Measurements from ENCODE around the gene PXYLP1. TPM values are rescaled to one million over a fixed set of nuclear protein-coding genes. Genes with fewer than 3 reads are reported as not detected.

The PXYLP1 gene
- total and polyA plus RNA-seq, 2 donors (not counting 1 experiment from before 2014, with no cell fraction given), result 1.4 to 4.5 TPM

GRCh38 chr3:141183606-141184005 lies 48.0 kb upstream of the PXYLP1 start:
- DNase-seq (no peak), ATAC-seq (ENCODE audit: low read depth) (no peak)
- Mint-ChIP-seq H3K9me3 (ENCODE audit: insufficient read depth) (peaks cover 4% of the 10 kb centered on the region), H3K27ac (no peak overlapping the region), H3K4me3 (no peak overlapping the region), H3K27me3 (peaks cover 38% of the 10 kb centered on the region), H3K4me1 (no peaks in the 10 kb centered on the region)
- peaks cover 0 to 16% (median 0%) of the 10 kb centered on the region in 4 experiments for H3K27me3 ChIP-seq (replicated peaks in 1 of 4; ENCODE audit: control extremely low read depth in 1 of 4, control insufficient read depth in 3 of 4, insufficient read depth in 4 of 4, low read length in 3 of 4)
- H3K9ac ChIP-seq (ENCODE audit: low read length), result no peak overlapping the region
- H3K4me2 ChIP-seq (replicated peaks; ENCODE audit: low read depth, low read length, poor library complexity, severe bottlenecking), result no peak overlapping the region
- CTCF ChIA-PET, result interaction anchor here (1.2 kb wide), 1 partner anchor 261 kb away, joined by 4 read pairs; no protein-coding TSS in a partner anchor
- no peaks in the 10 kb centered on the region for H4K20me1 ChIP-seq (ENCODE audit: control insufficient read depth, insufficient read depth, low read length, poor library complexity, severe bottlenecking)
- no CpG with 5 or more reads among the region's 2 CpGs for WGBS (ENCODE audit: insufficient coverage)
- POLR2A ChIA-PET, result no interaction called here
- H3K4me1 ChIP-seq (ENCODE audit: control insufficient read depth in 2 of 2, insufficient read depth in 2 of 2, low read length in 2 of 2), result no peaks in the 10 kb centered on the region
- H3K79me2 ChIP-seq (ENCODE audit: control insufficient read depth, insufficient read depth, low read length), result no peaks in the 10 kb centered on the region
- no peak overlapping the region for H3K27ac ChIP-seq (ENCODE audit: low read length in 2 of 2)
- H3K9me3 ChIP-seq (ENCODE audit: control extremely low read depth in 1 of 3, control insufficient read depth in 2 of 3, insufficient read depth in 1 of 3, low read length in 2 of 3), result peaks cover 0 to 6% (median 3%) of the 10 kb centered on the region in 3 donors
- no peaks in the 10 kb centered on the region for H3K36me3 ChIP-seq (replicated peaks in 1 of 2; ENCODE audit: control extremely low read depth in 1 of 2, control insufficient read depth in 1 of 2, extremely low read depth in 1 of 2, insufficient read depth in 2 of 2, low read length in 1 of 2)
- intact Hi-C loops (cut with micrococcal nuclease), result no loop called here
- TF ChIP-seq EZH2 (IDR thresholded peaks at IDR 0.05; ENCODE audit: borderline replicate concordance, insufficient read depth, low read depth, low read length, poor library complexity, severe bottlenecking) (no peak), CTCF (IDR thresholded peaks at IDR 0.05) (no peak)
- no peak overlapping the region for H3K4me3 ChIP-seq (ENCODE audit: control extremely low read depth in 1 of 5, extremely low read depth in 1 of 5, insufficient read depth in 1 of 5, low read depth in 2 of 5, low read length in 4 of 5)
- H2AFZ ChIP-seq (ENCODE audit: insufficient read depth, low read depth, low read length, poor library complexity, severe bottlenecking), result no peak overlapping the region

- no peak for ATAC-seq (ENCODE audit: low read depth)
- Mint-ChIP-seq H3K4me3 (no peak overlapping the region), H3K27me3 (peaks cover 38% of the 10 kb centered on the region), H3K4me1 (no peaks in the 10 kb centered on the region), H3K27ac (no peak overlapping the region), H3K9me3 (ENCODE audit: insufficient read depth) (peaks cover 3% of the 10 kb centered on the region)
- H3K4me3 ChIP-seq (ENCODE audit: control extremely low read depth in 1 of 5, extremely low read depth in 1 of 5, insufficient read depth in 1 of 5, low read depth in 2 of 5, low read length in 4 of 5), result no peak overlapping the region
- H2AFZ ChIP-seq (ENCODE audit: insufficient read depth, low read depth, low read length, poor library complexity, severe bottlenecking), result no peak overlapping the region
- no peaks in the 10 kb centered on the region for H3K36me3 ChIP-seq (replicated peaks in 1 of 2; ENCODE audit: control extremely low read depth in 1 of 2, control insufficient read depth in 1 of 2, extremely low read depth in 1 of 2, insufficient read depth in 2 of 2, low read length in 1 of 2)
- no peak overlapping the region for H3K27ac ChIP-seq (ENCODE audit: low read length in 2 of 2)
- H3K4me2 ChIP-seq (replicated peaks; ENCODE audit: low read depth, low read length, poor library complexity, severe bottlenecking), result no peak overlapping the region
- no peak for DNase-seq
- no peak overlapping the region for H3K9ac ChIP-seq (ENCODE audit: low read length)
- no peaks in the 10 kb centered on the region for H4K20me1 ChIP-seq (ENCODE audit: control insufficient read depth, insufficient read depth, low read length, poor library complexity, severe bottlenecking)
- no peak for TF ChIP-seq EZH2 (IDR thresholded peaks at IDR 0.05; ENCODE audit: borderline replicate concordance, insufficient read depth, low read depth, low read length, poor library complexity, severe bottlenecking)
- TF ChIP-seq CTCF (IDR thresholded peaks at IDR 0.05), result no peak
- no peaks in the 10 kb centered on the region for H3K79me2 ChIP-seq (ENCODE audit: control insufficient read depth, insufficient read depth, low read length)
- 96% methylated on average over 2 of the region's 4 CpGs for WGBS (ENCODE audit: insufficient coverage)
- intact Hi-C loops (cut with micrococcal nuclease), result no loop called here
- H3K27me3 ChIP-seq (replicated peaks in 1 of 4; ENCODE audit: control extremely low read depth in 1 of 4, control insufficient read depth in 3 of 4, insufficient read depth in 4 of 4, low read length in 3 of 4), result peaks cover 0 to 16% (median 0%) of the 10 kb centered on the region in 4 experiments
- ChIA-PET POLR2A (no interaction called here), CTCF (interaction anchor here (1.2 kb wide), 1 partner anchor 9 kb away, joined by 6 read pairs; no protein-coding TSS in a partner anchor)
- H3K9me3 ChIP-seq (ENCODE audit: control extremely low read depth in 1 of 3, control insufficient read depth in 2 of 3, insufficient read depth in 1 of 3, low read length in 2 of 3), result peaks cover 0 to 3% (median 2%) of the 10 kb centered on the region in 3 donors
- no peaks in the 10 kb centered on the region for H3K4me1 ChIP-seq (ENCODE audit: control insufficient read depth in 2 of 2, insufficient read depth in 2 of 2, low read length in 2 of 2)
These were observed 47.2 kb upstream of the PXYLP1 start for GRCh38 chr3:141184430-141184829.

Measured in B cell (primary cell).